Measurements from ENCODE around the gene CBFA2T2.

- no peak for TF ChIP-seq CTCF (IDR thresholded peaks at IDR 0.05)
- TF ChIP-seq POLR2A (IDR thresholded peaks at IDR 0.05) = no peak
Measured at GRCh38 chr20:33475381-33476152, 14.3 kb upstream of the CBFA2T2 start.
